Smooth muscle cell (in vitro differentiated cells): ENCODE data around the gene BMAL1. TPM values are rescaled to one million over a fixed set of nuclear protein-coding genes. Genes with fewer than 3 reads are reported as not detected.

Experiments
- DNase-seq: peaks from one replicate; lab custom pipeline; 2025; ENCODE audit not compliant: unreplicated experiment; lab: John Stamatoyannopoulos, UW
- H2AFZ ChIP-seq: fragments of 200-600 bp; sonication (generic); 2 replicates; pipeline ENCODE4 v1.6.0; 2016; ENCODE audit warnings: antibody characterized with exemption, low read depth, mild to moderate bottlenecking
- H3F3A ChIP-seq: fragments of 200-600 bp; sonication (generic); 2 replicates; pipeline ENCODE4 v1.6.0; 2017; ENCODE audit warnings: antibody characterized with exemption, low read depth
- H3K27ac ChIP-seq: fragments of 200-600 bp; sonication (generic); 2 replicates; pipeline ENCODE4 v1.5.1; 2016; ENCODE audit warnings: low read depth, mild to moderate bottlenecking
- H3K27me3 ChIP-seq: fragments of 200-600 bp; sonication (generic); 2 replicates; pipeline ENCODE4 v1.6.1; 2016; ENCODE audit warnings: low read depth, mild to moderate bottlenecking
- H3K36me3 ChIP-seq: fragments of 200-600 bp; sonication (generic); 2 replicates; pipeline ENCODE4 v1.5.1; 2016; ENCODE audit warnings: low read depth
- H3K4me1 ChIP-seq: fragments of 200-600 bp; sonication (generic); 2 replicates; pipeline ENCODE4 v1.5.1; 2016; ENCODE audit warnings: low read depth
- H3K4me2 ChIP-seq: fragments of 200-600 bp; sonication (generic); 2 replicates; pipeline ENCODE4 v1.6.0; 2016; ENCODE audit warnings: mild to moderate bottlenecking
- H3K4me3 ChIP-seq: fragments of 200-600 bp; sonication (generic); 2 replicates; pipeline ENCODE4 v1.5.1; 2016; ENCODE audit warnings: mild to moderate bottlenecking
- H3K79me2 ChIP-seq: fragments of 200-600 bp; sonication (generic); 2 replicates; pipeline ENCODE4 v1.6.0; 2016; ENCODE audit warnings: low read depth, mild to moderate bottlenecking
- H3K9ac ChIP-seq: fragments of 200-600 bp; sonication (generic); 2 replicates; pipeline ENCODE4 v1.6.0; 2016; ENCODE audit warnings: low read depth
- H3K9me3 ChIP-seq: fragments of 200-600 bp; sonication (generic); replicated peaks from 2 replicates; pipeline ENCODE4 v1.5.1; 2016; ENCODE audit warnings: low read depth
- H4K20me1 ChIP-seq: fragments of 200-600 bp; sonication (generic); 2 replicates; pipeline ENCODE4 v1.6.0; 2016; ENCODE audit warnings: low read depth
- WGBS: methylation state at CpG from one replicate; pipeline ENCODE4 v1.1.7; 2016; ENCODE audit warnings: low lambda C conversion rate; 5-methylcytosine and 5-hydroxymethylcytosine counted together
- polyA plus RNA-seq: library from polyadenylated mRNA; unstranded; fragments of >200 nt; fragmentation: Nextera tagmentation; extraction: Ambion mirVana; gene quantifications from 2 replicates; pipeline ENCODE4 v1.2.1, GENCODE V29; 2016
- total RNA-seq: library from RNA; depleted of rRNA; stranded (reverse); fragments of >200 nt; gene quantifications from 2 replicates; pipeline ENCODE4 v1.2.3, GENCODE V29; 2014
- TF ChIP-seq, protein P1 (sequence below): fragments of 200-600 bp; sonication (generic); IDR thresholded peaks from 2 replicates; pipeline ENCODE4 v1.5.1; 2017; ENCODE audit warnings: borderline replicate concordance, mild to moderate bottlenecking, antibody characterized with exemption; ENCODE audit not compliant: insufficient read depth, poor library complexity, severe bottlenecking

BMAL1 gene
- total and polyA plus RNA-seq, 2 experiments from 2014 or later: 9.9 to 24.5 TPM

GRCh38 chr11:13271060-13271693 is 6.4 kb upstream of the BMAL1 start:
- no peaks in the 10 kb centered on the region for H3K36me3 ChIP-seq
- TF ChIP-seq, protein P1, sequence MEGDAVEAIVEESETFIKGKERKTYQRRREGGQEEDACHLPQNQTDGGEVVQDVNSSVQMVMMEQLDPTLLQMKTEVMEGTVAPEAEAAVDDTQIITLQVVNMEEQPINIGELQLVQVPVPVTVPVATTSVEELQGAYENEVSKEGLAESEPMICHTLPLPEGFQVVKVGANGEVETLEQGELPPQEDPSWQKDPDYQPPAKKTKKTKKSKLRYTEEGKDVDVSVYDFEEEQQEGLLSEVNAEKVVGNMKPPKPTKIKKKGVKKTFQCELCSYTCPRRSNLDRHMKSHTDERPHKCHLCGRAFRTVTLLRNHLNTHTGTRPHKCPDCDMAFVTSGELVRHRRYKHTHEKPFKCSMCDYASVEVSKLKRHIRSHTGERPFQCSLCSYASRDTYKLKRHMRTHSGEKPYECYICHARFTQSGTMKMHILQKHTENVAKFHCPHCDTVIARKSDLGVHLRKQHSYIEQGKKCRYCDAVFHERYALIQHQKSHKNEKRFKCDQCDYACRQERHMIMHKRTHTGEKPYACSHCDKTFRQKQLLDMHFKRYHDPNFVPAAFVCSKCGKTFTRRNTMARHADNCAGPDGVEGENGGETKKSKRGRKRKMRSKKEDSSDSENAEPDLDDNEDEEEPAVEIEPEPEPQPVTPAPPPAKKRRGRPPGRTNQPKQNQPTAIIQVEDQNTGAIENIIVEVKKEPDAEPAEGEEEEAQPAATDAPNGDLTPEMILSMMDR: no peak
- H3K27me3 ChIP-seq: peaks cover 56% of the 10 kb centered on the region
- no peak overlapping the region for H3K4me2 ChIP-seq
- H3K4me1 ChIP-seq: no peaks in the 10 kb centered on the region
- WGBS: 67% methylated on average over 1 of the region's 1 CpG
- H3K4me3 ChIP-seq: no peak overlapping the region
- H3K79me2 ChIP-seq: no peaks in the 10 kb centered on the region
- H3K9me3 ChIP-seq: no peaks in the 10 kb centered on the region
- no peak for DNase-seq
- no peak overlapping the region for H3K9ac ChIP-seq
- no peak overlapping the region for H3K27ac ChIP-seq
- H2AFZ ChIP-seq: no peak overlapping the region
- H3F3A ChIP-seq: no peaks in the 10 kb centered on the region
- H4K20me1 ChIP-seq: no peaks in the 10 kb centered on the region

- Histone ChIP-seq H4K20me1 (peaks cover 33% of the 10 kb centered on the region), H3K9ac (no peak overlapping the region), H2AFZ (peak overlapping the region; percentile 87), H3K79me2 (peaks cover 34% of the 10 kb centered on the region), H3K4me1 (peaks cover 6% of the 10 kb centered on the region), H3K27ac (no peak overlapping the region), H3F3A (peaks cover 5% of the 10 kb centered on the region), H3K36me3 (no peaks in the 10 kb centered on the region), H3K27me3 (peaks cover 74% of the 10 kb centered on the region), H3K4me2 (peak overlapping the region; percentile 87), H3K9me3 (no peaks in the 10 kb centered on the region), H3K4me3 (peak overlapping the region; percentile 69)
- TF ChIP-seq, protein P1: no peak
- no peak for DNase-seq
- 21% methylated on average over 8 of the region's 8 CpGs for WGBS
These were observed 1.1 kb upstream of the BMAL1 start for GRCh38 chr11:13276454-13276831.

- WGBS: 1% methylated on average over 60 of the region's 72 CpGs
- Histone ChIP-seq H3K79me2 (peaks cover 40% of the 10 kb centered on the region), H3K27me3 (peaks cover 67% of the 10 kb centered on the region), H3K9ac (no peak overlapping the region), H3K4me2 (peak overlapping the region; percentile 92), H4K20me1 (peaks cover 40% of the 10 kb centered on the region), H3K4me3 (peak overlapping the region; percentile 69), H3K27ac (peak overlapping the region; percentile 46), H2AFZ (peak overlapping the region; percentile 87), H3K36me3 (no peaks in the 10 kb centered on the region), H3K4me1 (peaks cover 6% of the 10 kb centered on the region), H3K9me3 (no peaks in the 10 kb centered on the region), H3F3A (peaks cover 5% of the 10 kb centered on the region)
- DNase-seq: peak; percentile 92
- TF ChIP-seq, protein P1: no peak
These were observed 490 bp upstream of the BMAL1 start for GRCh38 chr11:13276832-13277767.
